DND-41 (cell line): ENCODE data around the gene GTF2F2.

Experiments
- ATAC-seq: fragments of 200-7000 bp; cut with Tn5 transposase; 3 replicates; pipeline ENCODE4 v1.9.1; 2021; ENCODE audit warnings: low read depth; ENCODE audit not compliant: insufficient read depth
- DNase-seq: peaks from one replicate; pipeline ENCODE4 v3.0.0-alpha.2; 2020
- H2AFZ ChIP-seq: 2 replicates; pipeline ENCODE4 v1.6.0; 2012; ENCODE audit warnings: low read depth, low read length
- H3K27ac ChIP-seq: 2 replicates; pipeline ENCODE4 v1.5.1; 2012; ENCODE audit warnings: low read length, inconsistent platforms
- H3K27me3 ChIP-seq: fragments of 200-600 bp; sonication (generic); 2 replicates; pipeline ENCODE4 v1.6.0; 2012; ENCODE audit warnings: low read length, mild to moderate bottlenecking, inconsistent platforms; ENCODE audit not compliant: insufficient read depth, poor library complexity
- H3K36me3 ChIP-seq: 2 replicates; pipeline ENCODE4 v1.5.1; 2012; ENCODE audit warnings: low read length, inconsistent platforms; ENCODE audit not compliant: insufficient read depth
- H3K4me1 ChIP-seq: 2 replicates; pipeline ENCODE4 v1.5.1; 2012; ENCODE audit warnings: mild to moderate bottlenecking, low read length; ENCODE audit not compliant: insufficient read depth
- H3K4me2 ChIP-seq: 2 replicates; pipeline ENCODE4 v1.6.0; 2012; ENCODE audit warnings: mild to moderate bottlenecking, moderate library complexity, low read length, inconsistent platforms; ENCODE audit not compliant: insufficient read depth
- H3K4me3 ChIP-seq, 2 experiments: fragments of 200-600 bp in 1 of 2; shearing (Covaris generic) in 1 of 2; 2 replicates each; pipeline ENCODE4 v1.5.1; 2012 to 2016; ENCODE audit warnings: inconsistent platforms in 2 of 2, low read length in 2 of 2, mild to moderate bottlenecking in 2 of 2, low read depth in 1 of 2, moderate library complexity in 1 of 2
- H3K79me2 ChIP-seq: 2 replicates; pipeline ENCODE4 v1.6.0; 2012; ENCODE audit warnings: low read length, inconsistent platforms; ENCODE audit not compliant: insufficient read depth
- H3K9ac ChIP-seq: 2 replicates; pipeline ENCODE4 v1.6.0; 2012; ENCODE audit warnings: low read depth, mild to moderate bottlenecking, inconsistent platforms, low read length, moderate library complexity
- H3K9me3 ChIP-seq: 2 replicates; pipeline ENCODE4 v1.5.1; 2012; ENCODE audit warnings: low read length, moderate library complexity, mild to moderate bottlenecking, inconsistent platforms; ENCODE audit not compliant: insufficient read depth, severe bottlenecking
- H4K20me1 ChIP-seq: 2 replicates; pipeline ENCODE4 v1.6.0; 2012; ENCODE audit warnings: low read length; ENCODE audit not compliant: insufficient read depth
- EZH2 ChIP-seq: IDR thresholded peaks from 3 replicates; pipeline ENCODE4 v1.6.1; 2012; ENCODE audit warnings: borderline replicate concordance, low read depth, mild to moderate bottlenecking, moderate library complexity, low read length, inconsistent platforms; ENCODE audit not compliant: severe bottlenecking
- TF ChIP-seq, protein P1 (sequence below): IDR thresholded peaks from 2 replicates; pipeline ENCODE4 v1.5.1; 2012; ENCODE audit warnings: borderline replicate concordance, low read length, moderate library complexity, mild to moderate bottlenecking; ENCODE audit not compliant: poor library complexity, severe bottlenecking; ENCODE audit errors: extremely low read depth

The GTF2F2 gene

DNA sequence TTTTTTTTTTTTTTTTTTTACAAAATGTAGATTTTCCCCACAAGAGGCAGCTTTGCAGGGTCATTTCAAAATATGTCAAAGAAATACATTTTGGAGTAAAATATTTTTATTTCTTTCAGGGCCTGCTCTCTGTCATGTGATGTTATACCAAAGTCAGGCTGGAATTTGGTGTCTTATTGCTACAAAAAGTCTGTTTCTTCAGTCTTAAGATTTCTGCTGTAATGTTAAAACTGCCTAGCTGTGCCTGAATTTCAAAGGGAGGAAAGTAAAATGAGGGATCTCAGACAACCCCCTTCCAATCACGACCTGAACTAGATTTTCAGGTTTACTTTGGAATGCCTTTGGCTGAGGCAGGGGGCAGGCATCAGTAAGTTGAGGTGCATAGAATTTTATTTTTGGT lies 12.8 kb upstream of the GTF2F2 start:
- Histone ChIP-seq H3K4me3 (no peak overlapping the region), H4K20me1 (no peaks in the 10 kb centered on the region), H3K27me3 (no peaks in the 10 kb centered on the region), H3K79me2 (no peaks in the 10 kb centered on the region), H3K27ac (no peak overlapping the region), H3K9me3 (no peaks in the 10 kb centered on the region), H3K4me1 (no peaks in the 10 kb centered on the region), H3K4me2 (no peak overlapping the region), H3K36me3 (no peaks in the 10 kb centered on the region), H2AFZ (no peak overlapping the region), H3K9ac (no peak overlapping the region)
- no peak for TF ChIP-seq EZH2
- TF ChIP-seq, protein P1, sequence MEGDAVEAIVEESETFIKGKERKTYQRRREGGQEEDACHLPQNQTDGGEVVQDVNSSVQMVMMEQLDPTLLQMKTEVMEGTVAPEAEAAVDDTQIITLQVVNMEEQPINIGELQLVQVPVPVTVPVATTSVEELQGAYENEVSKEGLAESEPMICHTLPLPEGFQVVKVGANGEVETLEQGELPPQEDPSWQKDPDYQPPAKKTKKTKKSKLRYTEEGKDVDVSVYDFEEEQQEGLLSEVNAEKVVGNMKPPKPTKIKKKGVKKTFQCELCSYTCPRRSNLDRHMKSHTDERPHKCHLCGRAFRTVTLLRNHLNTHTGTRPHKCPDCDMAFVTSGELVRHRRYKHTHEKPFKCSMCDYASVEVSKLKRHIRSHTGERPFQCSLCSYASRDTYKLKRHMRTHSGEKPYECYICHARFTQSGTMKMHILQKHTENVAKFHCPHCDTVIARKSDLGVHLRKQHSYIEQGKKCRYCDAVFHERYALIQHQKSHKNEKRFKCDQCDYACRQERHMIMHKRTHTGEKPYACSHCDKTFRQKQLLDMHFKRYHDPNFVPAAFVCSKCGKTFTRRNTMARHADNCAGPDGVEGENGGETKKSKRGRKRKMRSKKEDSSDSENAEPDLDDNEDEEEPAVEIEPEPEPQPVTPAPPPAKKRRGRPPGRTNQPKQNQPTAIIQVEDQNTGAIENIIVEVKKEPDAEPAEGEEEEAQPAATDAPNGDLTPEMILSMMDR: no peak
- DNase-seq: no peak
- no peak for ATAC-seq

DNA sequence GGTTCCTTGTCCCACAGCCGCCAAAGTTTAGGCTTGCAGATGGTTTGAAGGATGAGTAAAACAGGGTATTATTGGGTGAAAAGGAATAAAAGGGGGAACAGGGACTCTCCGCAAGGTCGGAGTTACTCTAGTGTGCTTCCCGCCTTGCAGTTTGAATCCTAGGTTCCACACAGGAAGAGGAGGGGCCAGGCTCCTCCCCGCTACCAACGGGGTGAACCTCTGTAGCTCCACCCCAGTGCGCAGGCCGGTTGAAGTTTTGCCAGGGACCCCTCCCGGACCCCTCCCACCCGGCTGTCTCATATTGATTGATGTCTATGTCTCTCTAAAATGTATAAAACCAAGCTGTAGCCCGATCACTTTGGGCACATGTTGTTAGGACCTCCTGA lies 11.6 kb upstream of the GTF2F2 start:
- no peak for TF ChIP-seq EZH2
- TF ChIP-seq, protein P1: no peak
- H4K20me1 ChIP-seq: no peaks in the 10 kb centered on the region
- DNase-seq (no peak), ATAC-seq (no peak)
- H2AFZ ChIP-seq: no peak overlapping the region
- no peaks in the 10 kb centered on the region for H3K36me3 ChIP-seq
- no peaks in the 10 kb centered on the region for H3K9me3 ChIP-seq
- H3K79me2 ChIP-seq: no peaks in the 10 kb centered on the region
- H3K9ac ChIP-seq: no peak overlapping the region
- no peak overlapping the region for H3K4me3 ChIP-seq
- H3K4me1 ChIP-seq: no peaks in the 10 kb centered on the region
- H3K27ac ChIP-seq: no peak overlapping the region
- H3K4me2 ChIP-seq: no peak overlapping the region
- H3K27me3 ChIP-seq: no peaks in the 10 kb centered on the region

DNA sequence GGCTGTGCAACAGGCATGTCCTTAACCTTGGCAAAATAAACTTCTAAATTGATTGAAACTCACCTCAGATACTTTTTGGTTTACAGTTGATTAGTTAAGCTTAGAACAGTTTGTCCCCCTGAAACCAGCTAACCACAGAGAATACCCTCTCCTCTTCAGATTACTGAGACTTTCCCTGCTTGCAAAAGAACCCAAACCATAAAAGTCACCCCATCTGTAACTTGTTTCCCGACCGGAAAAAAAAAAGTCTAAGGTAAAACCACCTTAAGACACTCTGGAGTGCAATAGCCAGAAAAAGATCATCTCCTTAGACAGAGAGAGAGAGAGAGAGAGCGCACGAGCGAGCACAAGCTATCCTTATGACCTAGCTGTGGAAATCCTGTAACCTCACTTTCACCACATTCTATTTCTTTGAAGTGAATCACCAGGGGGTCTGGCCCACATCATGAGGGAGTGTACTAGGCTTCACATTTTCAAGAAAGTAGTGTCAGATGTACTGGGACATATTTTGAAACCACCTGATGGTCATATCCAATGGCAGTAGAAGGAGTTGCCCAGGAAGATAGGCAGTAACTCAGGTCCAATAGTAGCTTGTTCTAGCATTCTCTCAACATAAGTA lies 11.1 kb upstream of the GTF2F2 start:
- H3K79me2 ChIP-seq: no peaks in the 10 kb centered on the region
- no peak for DNase-seq
- H3K4me3 ChIP-seq: no peak overlapping the region

More for the DNA sequence above, 11.1 kb upstream of the GTF2F2 start:
- Histone ChIP-seq H3K27ac (no peak overlapping the region), H3K4me2 (no peak overlapping the region), H3K27me3 (no peaks in the 10 kb centered on the region), H3K9me3 (no peaks in the 10 kb centered on the region), H2AFZ (no peak overlapping the region), H3K36me3 (no peaks in the 10 kb centered on the region), H4K20me1 (no peaks in the 10 kb centered on the region), H3K9ac (no peak overlapping the region), H3K4me1 (no peaks in the 10 kb centered on the region)
- no peak for TF ChIP-seq EZH2
- TF ChIP-seq, protein P1: no peak
- ATAC-seq: peak; percentile 73
